ENCODE measurements around the gene RELN. TPM values are rescaled to one million over a fixed set of nuclear protein-coding genes. Genes with fewer than 3 reads are reported as not detected.

Gene RELN
- total RNA-seq, 1 experiment from 2014 or later = 0.20 TPM

DNA sequence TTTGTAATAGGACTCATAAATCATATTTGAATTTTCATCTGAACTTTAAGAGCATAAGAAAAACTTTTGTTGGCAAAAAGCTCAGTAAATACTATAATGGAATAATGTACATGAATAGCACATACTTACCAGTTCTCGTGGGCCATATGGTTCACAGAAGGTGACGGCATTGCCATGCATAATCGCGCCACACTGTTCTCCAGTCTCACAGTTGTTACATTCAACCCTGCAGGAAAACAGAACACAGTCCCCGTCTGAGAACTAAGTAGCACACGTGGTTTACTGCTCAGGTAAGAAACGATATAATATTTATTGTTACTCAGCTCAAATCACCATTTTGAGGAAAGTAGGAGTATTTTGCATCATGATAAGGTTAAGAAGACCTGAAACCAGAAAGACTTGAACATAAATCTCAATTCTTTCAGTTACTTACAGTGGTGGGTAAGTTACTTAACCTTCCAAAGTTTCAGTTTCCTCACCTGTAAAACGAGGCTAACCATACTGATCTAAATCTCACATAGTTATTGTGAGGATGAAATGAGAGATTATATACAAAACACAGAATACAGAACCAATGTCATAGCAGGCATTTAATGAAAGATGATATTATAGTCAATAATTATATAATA is 261.4 kb downstream of the RELN start (continued):
- TF ChIP-seq CREB1 (CRISPR knock-in tag; IDR thresholded peaks at IDR 0.05) = no peak
- TF ChIP-seq, protein P1, sequence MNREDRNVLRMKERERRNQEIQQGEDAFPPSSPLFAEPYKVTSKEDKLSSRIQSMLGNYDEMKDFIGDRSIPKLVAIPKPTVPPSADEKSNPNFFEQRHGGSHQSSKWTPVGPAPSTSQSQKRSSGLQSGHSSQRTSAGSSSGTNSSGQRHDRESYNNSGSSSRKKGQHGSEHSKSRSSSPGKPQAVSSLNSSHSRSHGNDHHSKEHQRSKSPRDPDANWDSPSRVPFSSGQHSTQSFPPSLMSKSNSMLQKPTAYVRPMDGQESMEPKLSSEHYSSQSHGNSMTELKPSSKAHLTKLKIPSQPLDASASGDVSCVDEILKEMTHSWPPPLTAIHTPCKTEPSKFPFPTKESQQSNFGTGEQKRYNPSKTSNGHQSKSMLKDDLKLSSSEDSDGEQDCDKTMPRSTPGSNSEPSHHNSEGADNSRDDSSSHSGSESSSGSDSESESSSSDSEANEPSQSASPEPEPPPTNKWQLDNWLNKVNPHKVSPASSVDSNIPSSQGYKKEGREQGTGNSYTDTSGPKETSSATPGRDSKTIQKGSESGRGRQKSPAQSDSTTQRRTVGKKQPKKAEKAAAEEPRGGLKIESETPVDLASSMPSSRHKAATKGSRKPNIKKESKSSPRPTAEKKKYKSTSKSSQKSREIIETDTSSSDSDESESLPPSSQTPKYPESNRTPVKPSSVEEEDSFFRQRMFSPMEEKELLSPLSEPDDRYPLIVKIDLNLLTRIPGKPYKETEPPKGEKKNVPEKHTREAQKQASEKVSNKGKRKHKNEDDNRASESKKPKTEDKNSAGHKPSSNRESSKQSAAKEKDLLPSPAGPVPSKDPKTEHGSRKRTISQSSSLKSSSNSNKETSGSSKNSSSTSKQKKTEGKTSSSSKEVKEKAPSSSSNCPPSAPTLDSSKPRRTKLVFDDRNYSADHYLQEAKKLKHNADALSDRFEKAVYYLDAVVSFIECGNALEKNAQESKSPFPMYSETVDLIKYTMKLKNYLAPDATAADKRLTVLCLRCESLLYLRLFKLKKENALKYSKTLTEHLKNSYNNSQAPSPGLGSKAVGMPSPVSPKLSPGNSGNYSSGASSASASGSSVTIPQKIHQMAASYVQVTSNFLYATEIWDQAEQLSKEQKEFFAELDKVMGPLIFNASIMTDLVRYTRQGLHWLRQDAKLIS (CRISPR knock-in tag; IDR thresholded peaks at IDR 0.05; ENCODE audit: borderline replicate concordance) = no peak
- TF ChIP-seq ZNF263 (CRISPR knock-in tag; IDR thresholded peaks at IDR 0.05; ENCODE audit: low read depth) = no peak
- TF ChIP-seq ZNF138 (CRISPR knock-in tag; conservative IDR thresholded peaks at IDR 0.05) = no peak
- no peak for TF ChIP-seq JAZF1 (CRISPR knock-in tag; IDR thresholded peaks at IDR 0.05)
- no peak for TF ChIP-seq GRHL2 (CRISPR knock-in tag; IDR thresholded peaks at IDR 0.05; ENCODE audit: insufficient replicate concordance, severe bottlenecking)

DNA sequence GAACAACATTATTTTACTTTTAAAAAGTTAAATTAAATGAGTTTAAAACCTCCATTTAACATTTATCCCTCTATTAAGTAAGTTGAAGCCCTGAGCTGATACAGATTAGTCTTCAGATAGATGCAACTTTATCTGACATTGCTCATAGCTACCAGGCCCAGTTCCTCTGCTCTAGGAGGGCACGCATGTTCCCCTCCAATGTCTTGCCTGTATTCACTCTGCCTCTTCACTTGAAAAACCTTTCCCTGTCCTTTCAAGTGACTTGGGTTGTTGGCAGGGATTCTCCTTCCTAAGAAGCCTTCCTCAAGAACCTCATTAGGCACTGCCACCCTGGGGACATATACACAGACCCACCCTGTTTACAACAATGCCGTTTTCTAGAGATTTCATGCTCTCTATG is 270.4 kb downstream of the RELN start:
- Mint-ChIP-seq H3K4me1 (no peaks in the 10 kb centered on the region), H3K36me3 (no peaks in the 10 kb centered on the region), H3K4me3 (no peak overlapping the region), H3K27ac (no peak overlapping the region), H3K27me3 (ENCODE audit: low read depth) (no peaks in the 10 kb centered on the region), H3K9me3 (no peaks in the 10 kb centered on the region)
- CTCF ChIA-PET = no interaction called here
- ATAC-seq = no peak
- no peak for TF ChIP-seq MYBL2 (CRISPR knock-in tag; IDR thresholded peaks at IDR 0.05)
- no peak for TF ChIP-seq IRF2 (CRISPR knock-in tag; IDR thresholded peaks at IDR 0.05; ENCODE audit: borderline replicate concordance, low read depth)
- TF ChIP-seq ZNF396 (CRISPR knock-in tag; IDR thresholded peaks at IDR 0.05; ENCODE audit: borderline replicate concordance) = no peak
- TF ChIP-seq, protein P2, sequence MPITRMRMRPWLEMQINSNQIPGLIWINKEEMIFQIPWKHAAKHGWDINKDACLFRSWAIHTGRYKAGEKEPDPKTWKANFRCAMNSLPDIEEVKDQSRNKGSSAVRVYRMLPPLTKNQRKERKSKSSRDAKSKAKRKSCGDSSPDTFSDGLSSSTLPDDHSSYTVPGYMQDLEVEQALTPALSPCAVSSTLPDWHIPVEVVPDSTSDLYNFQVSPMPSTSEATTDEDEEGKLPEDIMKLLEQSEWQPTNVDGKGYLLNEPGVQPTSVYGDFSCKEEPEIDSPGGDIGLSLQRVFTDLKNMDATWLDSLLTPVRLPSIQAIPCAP (CRISPR knock-in tag; IDR thresholded peaks at IDR 0.05) = no peak
- no peak for TF ChIP-seq JUN (CRISPR knock-in tag; IDR thresholded peaks at IDR 0.05)
- no peak for TF ChIP-seq ZNF317 (CRISPR knock-in tag; IDR thresholded peaks at IDR 0.05; ENCODE audit: borderline replicate concordance, low read depth)
- TF ChIP-seq, protein P3, sequence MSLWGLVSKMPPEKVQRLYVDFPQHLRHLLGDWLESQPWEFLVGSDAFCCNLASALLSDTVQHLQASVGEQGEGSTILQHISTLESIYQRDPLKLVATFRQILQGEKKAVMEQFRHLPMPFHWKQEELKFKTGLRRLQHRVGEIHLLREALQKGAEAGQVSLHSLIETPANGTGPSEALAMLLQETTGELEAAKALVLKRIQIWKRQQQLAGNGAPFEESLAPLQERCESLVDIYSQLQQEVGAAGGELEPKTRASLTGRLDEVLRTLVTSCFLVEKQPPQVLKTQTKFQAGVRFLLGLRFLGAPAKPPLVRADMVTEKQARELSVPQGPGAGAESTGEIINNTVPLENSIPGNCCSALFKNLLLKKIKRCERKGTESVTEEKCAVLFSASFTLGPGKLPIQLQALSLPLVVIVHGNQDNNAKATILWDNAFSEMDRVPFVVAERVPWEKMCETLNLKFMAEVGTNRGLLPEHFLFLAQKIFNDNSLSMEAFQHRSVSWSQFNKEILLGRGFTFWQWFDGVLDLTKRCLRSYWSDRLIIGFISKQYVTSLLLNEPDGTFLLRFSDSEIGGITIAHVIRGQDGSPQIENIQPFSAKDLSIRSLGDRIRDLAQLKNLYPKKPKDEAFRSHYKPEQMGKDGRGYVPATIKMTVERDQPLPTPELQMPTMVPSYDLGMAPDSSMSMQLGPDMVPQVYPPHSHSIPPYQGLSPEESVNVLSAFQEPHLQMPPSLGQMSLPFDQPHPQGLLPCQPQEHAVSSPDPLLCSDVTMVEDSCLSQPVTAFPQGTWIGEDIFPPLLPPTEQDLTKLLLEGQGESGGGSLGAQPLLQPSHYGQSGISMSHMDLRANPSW (CRISPR knock-in tag; conservative IDR thresholded peaks at IDR 0.05; ENCODE audit: low read depth) = no peak
- no peak for TF ChIP-seq GTF2I (CRISPR knock-in tag; conservative IDR thresholded peaks at IDR 0.05)
- TF ChIP-seq, protein P4, sequence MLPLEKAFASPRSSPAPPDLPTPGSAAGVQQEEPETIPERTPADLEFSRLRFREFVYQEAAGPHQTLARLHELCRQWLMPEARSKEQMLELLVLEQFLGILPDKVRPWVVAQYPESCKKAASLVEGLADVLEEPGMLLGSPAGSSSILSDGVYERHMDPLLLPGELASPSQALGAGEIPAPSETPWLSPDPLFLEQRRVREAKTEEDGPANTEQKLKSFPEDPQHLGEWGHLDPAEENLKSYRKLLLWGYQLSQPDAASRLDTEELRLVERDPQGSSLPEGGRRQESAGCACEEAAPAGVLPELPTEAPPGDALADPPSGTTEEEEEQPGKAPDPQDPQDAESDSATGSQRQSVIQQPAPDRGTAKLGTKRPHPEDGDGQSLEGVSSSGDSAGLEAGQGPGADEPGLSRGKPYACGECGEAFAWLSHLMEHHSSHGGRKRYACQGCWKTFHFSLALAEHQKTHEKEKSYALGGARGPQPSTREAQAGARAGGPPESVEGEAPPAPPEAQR (CRISPR knock-in tag; IDR thresholded peaks at IDR 0.05) = no peak
- TF ChIP-seq, protein P1 (CRISPR knock-in tag; IDR thresholded peaks at IDR 0.05; ENCODE audit: borderline replicate concordance) = no peak
- no peak for TF ChIP-seq CBFB (CRISPR knock-in tag; IDR thresholded peaks at IDR 0.05; ENCODE audit: low read depth)
- TF ChIP-seq, protein P5, sequence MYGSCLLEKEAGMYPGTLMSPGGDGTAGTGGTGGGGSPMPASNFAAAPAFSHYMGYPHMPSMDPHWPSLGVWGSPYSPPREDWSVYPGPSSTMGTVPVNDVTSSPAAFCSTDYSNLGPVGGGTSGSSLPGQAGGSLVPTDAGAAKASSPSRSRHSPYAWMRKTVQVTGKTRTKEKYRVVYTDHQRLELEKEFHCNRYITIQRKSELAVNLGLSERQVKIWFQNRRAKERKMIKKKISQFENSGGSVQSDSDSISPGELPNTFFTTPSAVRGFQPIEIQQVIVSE (CRISPR knock-in tag; IDR thresholded peaks at IDR 0.05; ENCODE audit: borderline replicate concordance) = no peak
- TF ChIP-seq GABPB1 (CRISPR knock-in tag; IDR thresholded peaks at IDR 0.05) = no peak
- POLR2A ChIA-PET = interaction anchor here (0.6 kb wide), 1 partner anchor 365 kb away, joined by 4 read pairs; no protein-coding TSS in a partner anchor
- DNase-seq (ENCODE audit: low spot score) = no peak
